Uterus (tissue), 2 donors: Measurements from ENCODE around the gene FILIP1.

ENCODE experiments used
- CTCF ChIP-seq, 4 experiments: fragments of 200-600 bp in 2 of 4; fragments of 450-650 bp in 2 of 4; sonication (generic) in 2 of 4; IDR thresholded peaks; one replicate each; pipeline ENCODE4 v1.5.1; 2016 to 2019; ENCODE audit warnings: antibody characterized with exemption in 4 of 4, mild to moderate bottlenecking in 2 of 4, moderate library complexity in 1 of 4
- POLR2A ChIP-seq, 2 donors: fragments of 450-650 bp; IDR thresholded peaks; one replicate each; pipeline ENCODE4 v1.6.1; 2016; ENCODE audit warnings: antibody characterized with exemption in 2 of 2, mild to moderate bottlenecking in 1 of 2, moderate library complexity in 1 of 2

- peak; percentile 69 to 78 (median 76) for TF ChIP-seq CTCF (IDR thresholded peaks at IDR 0.05)
- TF ChIP-seq POLR2A (IDR thresholded peaks at IDR 0.05), result no peak
These were observed 226.8 kb downstream of the FILIP1 start for GRCh38 chr6:75266716-75267291.
